CD4-positive, alpha-beta T cell treated with Interleukin-6 at 100 ng/mL for 8 hours (primary cell): ENCODE data around the gene HOXA13.

Source experiments
- DNase-seq: peaks from one replicate; pipeline ENCODE4 v3.0.0-alpha.2; 2020; ENCODE audit warnings: mixed read lengths, low spot score

The HOXA13 gene

DNA sequence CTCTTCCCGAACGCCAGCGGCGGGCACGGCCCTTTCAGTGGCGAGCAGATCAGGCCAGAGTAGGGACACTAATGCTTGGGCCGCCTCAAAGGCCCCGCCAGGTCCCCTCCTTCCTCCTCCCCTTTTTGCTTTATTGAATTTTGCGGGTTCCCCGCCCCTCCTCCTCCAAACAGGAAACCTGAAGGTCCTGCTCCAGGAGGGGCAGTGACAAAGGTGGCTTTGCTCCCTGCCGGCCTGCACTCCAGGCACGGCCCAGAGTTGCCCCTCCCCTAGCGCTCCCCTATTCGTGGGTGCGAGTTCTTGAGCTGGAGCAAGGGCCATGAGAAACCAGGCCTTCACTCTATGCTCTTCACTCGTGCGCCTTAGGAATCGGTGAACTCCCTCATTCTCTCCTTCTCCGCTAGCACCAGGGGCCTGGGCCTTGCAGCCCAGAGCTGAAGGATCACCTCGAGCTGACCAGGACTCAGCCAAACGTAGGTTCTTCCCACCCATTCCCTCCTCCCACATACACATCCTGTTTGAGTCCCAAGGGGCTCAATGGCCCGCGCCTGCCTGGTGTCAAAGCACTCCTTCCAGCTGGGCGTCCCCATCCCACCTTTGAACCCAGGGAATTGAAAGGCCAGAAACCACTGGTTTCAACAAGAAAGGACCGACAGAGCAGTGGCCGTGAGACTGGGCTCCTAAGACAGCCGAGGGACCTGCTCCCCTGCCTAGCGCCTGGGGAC lies 51.7 kb downstream of the HOXA13 start:
- no peak for DNase-seq

DNA sequence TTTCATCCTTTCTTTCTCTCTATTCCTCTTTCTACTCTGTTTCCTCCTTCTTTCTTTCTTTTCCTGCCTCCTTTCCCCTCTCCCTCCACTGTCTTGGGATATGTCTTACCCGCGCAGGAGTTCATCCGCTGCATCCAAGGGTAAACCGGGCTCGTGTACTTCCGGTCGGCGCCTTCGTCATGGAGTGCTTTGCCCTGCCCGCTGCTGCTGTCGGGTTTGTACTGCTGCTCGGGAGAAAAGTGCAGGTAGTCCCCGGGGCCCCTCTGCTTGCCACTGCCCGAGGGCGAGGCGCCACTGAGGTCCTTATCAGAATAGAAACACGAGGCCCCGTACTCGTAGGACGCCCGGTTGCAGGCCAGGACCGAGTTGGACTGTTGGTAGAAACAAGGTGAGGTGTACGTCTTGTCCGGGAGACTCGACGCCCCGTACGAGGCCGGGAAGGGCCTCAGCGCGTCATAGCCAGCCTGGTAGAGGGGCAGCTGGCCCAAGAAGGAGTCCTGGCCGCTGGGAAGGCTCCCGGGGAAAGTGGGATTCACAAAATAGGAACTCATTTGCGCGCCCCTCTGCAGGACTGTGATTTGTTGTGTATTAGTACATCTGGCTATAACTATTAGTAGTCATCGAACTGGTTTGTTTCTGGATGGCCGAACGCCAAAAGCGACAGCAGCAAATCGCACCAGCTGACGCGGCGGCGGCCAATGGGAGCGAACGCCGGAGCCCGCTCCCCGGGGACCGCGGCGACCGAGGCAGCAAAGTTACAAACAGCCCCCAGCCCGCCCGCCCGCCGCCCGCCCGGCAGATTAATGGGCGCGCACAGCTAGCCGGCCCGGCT lies 52.5 kb downstream of the HOXA13 start, which contains the start of gene HOXA6:
TSS of gene HOXA6 (minus strand) at position 576 of the 832 bp plus-strand sequence. CDS start at position 551, 25 bp downstream.
- DNase-seq, result no peak

DNA sequence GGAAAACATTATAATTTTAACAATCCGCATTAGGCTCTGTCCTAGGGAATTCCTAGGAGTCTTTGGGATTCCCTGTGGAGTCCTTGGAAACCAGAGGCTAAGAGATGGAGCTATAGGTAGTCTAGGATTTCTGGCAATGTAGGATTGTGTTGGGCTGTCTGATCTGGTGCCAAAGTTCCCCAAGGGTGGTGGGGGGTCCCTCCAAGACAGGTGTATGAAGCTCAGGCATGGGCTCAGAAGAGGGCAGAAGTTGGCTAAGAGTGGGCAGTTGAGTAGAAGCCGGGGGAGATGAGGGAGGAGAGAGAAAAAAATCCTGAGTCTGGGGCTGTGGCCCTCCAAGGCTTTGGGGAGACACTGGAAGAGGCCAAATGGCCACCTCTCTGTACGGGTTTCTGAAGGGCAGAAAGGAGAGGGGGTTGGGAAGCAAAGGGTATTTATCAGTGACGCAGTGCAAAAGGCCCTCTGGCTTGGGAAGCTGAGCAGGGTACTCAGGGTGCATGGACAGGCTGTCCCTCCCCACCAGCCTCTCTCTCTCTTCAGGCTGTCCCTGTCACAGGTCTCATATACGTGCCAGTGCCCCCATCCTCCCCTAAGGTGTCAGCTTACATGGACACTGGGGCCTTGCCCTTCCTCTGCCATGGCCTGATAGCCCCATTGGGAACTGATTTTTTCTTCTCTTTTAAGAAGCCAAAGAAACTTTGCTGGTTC lies 53.2 kb downstream of the HOXA13 start:
- no peak for DNase-seq

DNA sequence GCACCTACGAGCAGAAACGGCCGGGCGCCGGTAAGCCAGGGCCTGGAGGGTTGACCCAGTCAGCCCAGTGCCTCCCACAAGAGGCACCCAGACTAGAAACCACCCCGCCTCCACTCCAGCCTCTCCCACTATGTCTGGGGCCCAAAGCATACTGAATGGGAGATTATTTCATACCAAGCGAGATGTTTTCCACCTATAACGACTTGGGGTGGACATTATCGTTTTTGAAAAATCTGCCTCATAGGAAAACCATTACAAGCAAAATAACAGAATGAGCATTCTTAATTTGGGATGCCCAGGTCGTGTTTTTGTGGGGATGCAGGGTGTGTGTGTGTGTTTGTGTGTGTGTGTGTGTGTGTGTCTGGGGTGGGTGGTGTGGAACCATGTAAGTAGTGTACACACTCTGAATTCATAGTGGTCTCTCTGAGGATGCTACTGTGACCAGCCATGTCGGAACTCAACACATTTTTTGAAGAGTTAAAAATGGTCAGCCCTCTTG lies 53.9 kb downstream of the HOXA13 start:
- no peak for DNase-seq

DNA sequence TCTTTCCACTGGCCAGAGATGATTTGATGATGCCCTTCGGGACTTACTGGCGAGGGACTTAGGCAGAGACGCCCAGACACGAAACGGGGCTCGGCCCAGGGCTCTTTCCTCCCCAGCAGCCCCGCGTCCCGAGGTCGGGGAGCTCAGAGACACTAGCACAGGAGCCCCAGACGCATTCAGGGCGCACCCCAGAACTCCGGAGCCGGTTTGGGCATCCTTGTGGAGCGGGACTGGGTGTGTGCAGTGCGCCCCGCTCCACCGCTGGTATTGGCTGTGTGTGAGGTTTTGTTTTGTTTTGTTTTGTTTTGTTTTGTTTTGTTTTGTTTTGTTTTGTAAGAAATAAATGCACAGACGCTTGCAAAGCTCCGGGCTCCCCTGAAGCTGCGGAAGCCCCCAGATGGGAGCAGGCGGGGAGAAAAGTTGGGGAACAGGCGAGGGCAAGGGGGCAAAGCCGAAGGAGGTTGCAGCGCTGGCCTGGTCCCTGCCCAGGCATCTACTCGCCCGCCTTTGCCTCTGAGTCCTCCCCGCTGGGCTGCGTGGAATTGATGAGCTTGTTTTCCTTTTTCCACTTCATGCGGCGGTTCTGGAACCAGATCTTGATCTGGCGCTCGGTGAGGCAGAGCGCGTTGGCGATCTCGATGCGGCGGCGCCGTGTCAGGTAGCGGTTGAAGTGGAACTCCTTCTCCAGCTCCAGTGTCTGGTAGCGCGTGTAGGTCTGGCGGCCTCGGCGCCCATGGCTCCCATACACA lies 54.6 kb downstream of the HOXA13 start:
- no peak for DNase-seq

DNA sequence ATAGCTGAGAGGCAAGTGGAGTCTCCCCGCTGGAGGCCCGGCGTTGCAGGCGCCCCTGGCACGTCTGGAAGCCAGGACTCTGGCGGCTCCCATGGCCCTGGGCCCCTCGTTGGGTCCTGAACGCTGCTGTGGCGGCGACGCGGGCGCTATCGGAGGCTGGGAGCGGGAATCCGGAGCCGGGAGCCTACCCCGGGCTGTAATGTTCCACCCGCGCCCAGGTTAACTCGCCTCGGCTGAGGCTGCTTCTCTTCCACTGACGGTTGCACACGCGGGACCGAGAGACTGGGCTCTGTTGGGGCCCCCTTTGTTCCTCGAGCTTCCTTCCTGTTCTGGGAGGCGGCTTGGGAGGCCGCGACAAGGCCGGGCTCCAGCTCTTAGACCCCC lies 55.1 kb downstream of the HOXA13 start:
- no peak for DNase-seq
